ENCODE results near the gene INPP5A.

Gene INPP5A

GRCh38 chr10:132539894-132540293 is 2.3 kb downstream of the INPP5A start:
- TF ChIP-seq POLR2A (IDR thresholded peaks at IDR 0.05; ENCODE audit: low read length) (no peak), GATA1 (IDR thresholded peaks at IDR 0.05; ENCODE audit: low read depth, low read length) (no peak)
- DNase-seq: no peak

DNA sequence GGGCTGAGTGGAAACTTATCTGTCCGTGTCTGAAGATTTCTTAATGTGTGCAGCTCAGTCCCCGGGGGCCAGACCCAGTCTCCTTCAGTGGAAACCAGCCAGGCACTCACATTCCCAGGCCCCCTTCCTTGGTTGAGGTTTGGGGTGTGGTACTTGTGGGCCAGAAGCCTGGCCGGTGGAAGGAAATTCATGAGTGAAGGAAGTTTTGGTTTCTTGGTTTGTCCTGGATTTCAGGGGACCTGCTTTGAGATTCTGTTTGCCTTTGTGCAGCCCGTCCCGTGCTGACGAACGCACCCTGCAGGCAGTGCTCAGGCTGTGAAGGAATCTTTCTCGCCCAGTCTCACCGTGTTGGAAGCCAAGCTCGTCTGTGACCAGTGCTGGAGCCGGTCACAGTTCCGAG is 2.9 kb downstream of the INPP5A start:
- no peak for TF ChIP-seq POLR2A (IDR thresholded peaks at IDR 0.05; ENCODE audit: low read length)
- TF ChIP-seq GATA1 (IDR thresholded peaks at IDR 0.05; ENCODE audit: low read depth, low read length): no peak
- DNase-seq: no peak

DNA sequence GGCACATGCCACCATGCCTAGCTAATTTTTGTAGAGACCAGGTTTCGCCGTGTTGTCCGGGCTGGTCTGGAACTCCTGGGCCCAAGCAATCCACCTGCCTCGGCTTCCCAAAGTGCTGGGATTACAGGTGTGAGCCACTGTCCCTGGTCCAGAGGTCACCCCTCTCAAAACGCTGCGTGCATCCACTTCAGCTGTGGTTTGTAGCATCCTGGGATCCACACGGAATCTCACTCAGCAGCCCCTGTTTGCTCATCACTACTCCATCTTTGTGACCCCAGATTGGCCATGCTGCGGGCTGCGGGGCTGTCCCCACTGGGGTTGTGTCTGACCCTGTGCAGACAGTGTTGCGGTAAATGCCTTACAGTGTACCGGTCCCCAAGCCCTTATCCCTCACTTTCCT is 3.5 kb downstream of the INPP5A start:
- no peak for DNase-seq

DNA sequence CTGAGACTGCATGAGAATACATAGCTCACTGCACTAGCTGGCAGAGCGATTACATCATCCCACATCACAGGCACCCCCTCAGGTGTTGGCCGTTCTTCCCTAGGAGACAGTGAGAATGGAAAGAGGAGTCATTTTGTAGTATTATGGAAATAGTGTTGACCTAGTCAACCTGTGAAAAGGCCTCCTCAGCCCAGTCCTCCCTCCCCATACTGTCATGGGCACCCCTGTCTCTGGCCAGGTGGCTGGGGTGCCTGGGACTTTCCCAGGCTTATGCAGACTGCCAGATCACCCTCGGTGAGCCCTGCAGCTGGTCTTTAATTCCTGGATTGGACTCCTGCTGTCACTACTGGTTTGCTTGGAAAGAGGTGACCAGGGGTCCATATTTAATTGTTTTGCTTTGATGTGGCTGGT is 4.0 kb downstream of the INPP5A start:
- TF ChIP-seq GATA1 (IDR thresholded peaks at IDR 0.05; ENCODE audit: low read depth, low read length): no peak
- TF ChIP-seq POLR2A (IDR thresholded peaks at IDR 0.05; ENCODE audit: low read length): no peak
- no peak for DNase-seq

More for the DNA sequence above, 3.5 kb downstream of the INPP5A start:
- TF ChIP-seq POLR2A (IDR thresholded peaks at IDR 0.05; ENCODE audit: low read length) (no peak), GATA1 (IDR thresholded peaks at IDR 0.05; ENCODE audit: low read depth, low read length) (no peak)

- TF ChIP-seq POLR2A (IDR thresholded peaks at IDR 0.05; ENCODE audit: low read length) (no peak), GATA1 (IDR thresholded peaks at IDR 0.05; ENCODE audit: low read depth, low read length) (no peak)
- no peak for DNase-seq
Observed at GRCh38 chr10:132542086-132542775, 4.6 kb downstream of the INPP5A start.

GRCh38 chr10:132542819-132543218 is 5.2 kb downstream of the INPP5A start:
- DNase-seq: no peak
- no peak for TF ChIP-seq GATA1 (IDR thresholded peaks at IDR 0.05; ENCODE audit: low read depth, low read length)
- TF ChIP-seq POLR2A (IDR thresholded peaks at IDR 0.05; ENCODE audit: low read length): no peak

DNA sequence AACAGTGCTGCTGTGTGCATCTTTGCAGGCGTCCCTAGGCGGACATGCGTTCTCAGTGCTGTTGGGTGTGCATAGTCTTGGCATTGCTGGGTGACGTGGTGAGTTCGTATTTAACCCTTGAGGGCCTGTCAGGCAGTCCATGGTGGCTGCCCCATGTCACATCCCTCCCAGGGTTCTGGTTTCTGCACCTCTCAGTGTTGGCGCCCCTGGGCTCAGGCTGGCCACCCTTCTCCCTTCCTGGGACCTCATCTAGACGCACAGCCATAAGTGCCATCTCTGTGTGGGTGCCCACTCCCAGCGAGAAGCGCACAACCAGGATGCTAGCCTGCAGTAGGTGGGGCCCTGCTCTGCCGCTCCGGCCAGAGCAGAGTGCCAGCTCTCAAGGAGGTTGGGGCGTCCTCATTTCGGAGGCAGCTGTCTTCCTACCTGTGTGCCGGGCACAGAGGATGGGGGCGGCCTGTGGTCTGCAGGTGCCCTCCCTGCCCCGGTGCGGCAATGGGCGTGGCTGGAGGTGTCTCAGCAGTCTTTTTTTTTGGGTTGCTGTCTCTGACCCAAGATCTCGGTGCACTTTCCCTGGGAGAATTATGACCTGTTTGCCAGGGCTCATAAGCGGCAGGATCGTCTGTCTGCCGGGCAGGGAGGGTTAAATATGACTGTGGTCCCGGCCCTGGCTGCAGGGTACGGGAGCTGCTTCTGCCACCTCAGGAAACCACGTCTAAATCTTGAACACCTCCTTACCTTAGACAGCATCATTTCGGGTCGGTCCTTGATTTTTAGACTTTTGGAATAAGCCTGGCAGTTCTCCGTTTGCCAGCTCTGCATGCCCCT is 6.5 kb downstream of the INPP5A start:
- no peak for DNase-seq
- no peak for TF ChIP-seq POLR2A (IDR thresholded peaks at IDR 0.05; ENCODE audit: low read length)
- TF ChIP-seq GATA1 (IDR thresholded peaks at IDR 0.05; ENCODE audit: low read depth, low read length): no peak

- TF ChIP-seq GATA1 (IDR thresholded peaks at IDR 0.05; ENCODE audit: low read depth, low read length): no peak
- TF ChIP-seq POLR2A (IDR thresholded peaks at IDR 0.05; ENCODE audit: low read length): no peak
- DNase-seq: no peak
Observed at GRCh38 chr10:132544744-132545658, 7.4 kb downstream of the INPP5A start.

- no peak for TF ChIP-seq GATA1 (IDR thresholded peaks at IDR 0.05; ENCODE audit: low read depth, low read length)
- TF ChIP-seq POLR2A (IDR thresholded peaks at IDR 0.05; ENCODE audit: low read length): no peak
- DNase-seq: no peak
Observed at GRCh38 chr10:132545659-132546367, 8.2 kb downstream of the INPP5A start.

DNA sequence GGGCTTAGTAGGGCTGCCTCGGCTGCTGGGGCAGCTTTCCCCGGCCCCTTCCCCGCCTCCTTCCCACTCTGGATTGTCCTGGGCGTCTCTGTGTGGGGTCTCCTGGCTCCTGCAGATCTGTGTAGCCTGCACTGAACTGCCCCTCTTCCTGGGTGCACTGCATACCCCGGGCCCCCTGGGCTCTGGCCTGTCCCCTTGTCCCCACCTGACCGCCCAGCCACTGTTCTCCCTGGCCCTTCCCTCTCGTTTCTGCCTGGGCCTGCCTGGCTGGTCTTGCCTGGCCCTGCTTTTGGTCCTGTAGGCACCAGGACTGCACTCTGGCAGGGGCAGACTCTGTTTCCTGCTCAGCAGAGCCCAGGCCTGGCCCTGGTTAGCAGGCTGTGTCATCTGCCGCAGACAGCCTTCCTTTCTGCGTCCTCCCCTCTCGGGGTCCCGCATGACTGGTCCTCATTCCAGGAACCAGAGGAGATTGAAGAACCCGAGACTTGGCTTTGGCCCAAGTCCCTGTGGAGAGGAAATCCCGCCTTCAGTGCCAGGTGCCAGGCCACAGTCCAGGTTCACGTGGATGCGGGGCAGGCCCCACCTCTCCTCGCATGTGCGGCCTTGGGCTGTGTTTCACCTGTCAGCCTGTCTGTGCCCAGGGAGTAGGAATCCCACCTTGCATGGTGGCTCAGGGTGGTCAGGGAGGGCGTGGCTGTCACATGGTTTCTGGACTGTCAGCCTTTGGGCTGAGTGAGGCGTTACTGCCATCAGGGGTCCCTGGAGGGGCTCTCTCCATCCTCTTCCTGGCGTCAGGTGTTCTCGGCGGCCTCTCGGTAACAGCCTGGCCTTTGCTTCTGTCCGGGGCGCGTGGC is 9.2 kb downstream of the INPP5A start:
- DNase-seq: no peak
- TF ChIP-seq GATA1 (IDR thresholded peaks at IDR 0.05; ENCODE audit: low read depth, low read length) (no peak), POLR2A (IDR thresholded peaks at IDR 0.05; ENCODE audit: low read length) (no peak)

DNA sequence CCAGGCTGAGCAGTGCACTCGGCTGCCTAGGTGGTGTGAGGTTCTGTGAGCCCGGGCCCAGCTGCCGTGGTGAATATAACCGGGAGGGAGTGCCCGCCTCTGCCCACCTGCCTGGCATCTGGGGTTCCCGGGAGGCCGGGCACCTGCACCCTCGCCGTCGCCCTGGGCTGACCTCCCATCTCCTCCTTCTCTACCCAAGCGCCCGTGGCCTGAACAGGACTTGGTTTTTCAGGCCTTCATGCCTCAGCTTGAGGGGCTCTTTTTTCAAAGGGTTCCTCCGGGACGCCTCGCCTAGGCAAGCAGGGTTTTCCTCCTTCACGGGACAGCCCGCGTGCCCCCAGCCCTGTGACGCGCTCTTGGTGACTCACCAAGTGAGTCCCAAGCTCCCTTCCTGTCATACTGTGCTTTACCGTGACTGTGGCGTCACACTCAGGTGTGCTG is 9.9 kb downstream of the INPP5A start:
- no peak for DNase-seq
- no peak for TF ChIP-seq POLR2A (IDR thresholded peaks at IDR 0.05; ENCODE audit: low read length)
- no peak for TF ChIP-seq GATA1 (IDR thresholded peaks at IDR 0.05; ENCODE audit: low read depth, low read length)

DNA sequence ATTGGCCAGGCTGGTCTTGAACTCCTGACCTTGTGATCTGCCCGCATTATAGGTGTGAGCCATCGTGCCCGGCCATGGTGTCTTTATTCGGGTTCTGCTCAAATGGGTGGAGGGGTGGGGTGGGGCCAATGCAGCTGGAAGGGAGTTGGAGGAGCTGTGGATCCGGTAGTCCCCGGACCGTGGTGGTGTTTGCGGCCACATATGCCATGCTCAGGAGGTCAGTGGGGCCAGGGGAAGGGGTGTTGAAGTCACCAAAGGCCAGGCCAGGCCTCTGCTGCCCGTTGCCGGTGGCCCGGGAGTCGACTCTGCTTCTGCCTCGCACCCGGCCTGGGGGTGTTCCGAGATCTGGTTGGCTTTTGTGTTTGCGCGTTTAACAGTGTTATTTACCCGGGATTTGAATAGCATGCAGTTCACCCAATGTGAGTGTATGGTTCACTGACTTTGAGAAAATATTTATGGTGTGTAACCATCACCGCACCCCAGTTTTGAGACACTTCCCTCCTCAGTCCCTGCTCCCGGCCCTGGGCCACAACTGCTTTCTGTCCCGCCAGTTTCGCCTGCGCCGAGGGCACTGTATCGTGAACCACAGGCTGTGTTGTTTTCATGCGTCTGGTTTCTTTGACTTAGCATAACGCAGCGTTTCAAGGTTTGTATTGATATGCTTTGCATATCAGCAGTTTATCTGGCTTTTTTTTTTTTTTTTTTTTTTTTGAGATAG is 10.7 kb downstream of the INPP5A start:
- TF ChIP-seq GATA1 (IDR thresholded peaks at IDR 0.05; ENCODE audit: low read depth, low read length) (no peak), POLR2A (IDR thresholded peaks at IDR 0.05; ENCODE audit: low read length) (no peak)
- DNase-seq: no peak

Measured in erythroblast (primary cell).